SU-DHL-6 (cell line): Measurements from ENCODE around the gene THOC1.

Source experiments
- H2AFZ ChIP-seq: fragments of 200-600 bp; sonication (generic); 2 replicates; pipeline ENCODE4 v1.6.1; 2014; ENCODE audit warnings: low read depth, mild to moderate bottlenecking, moderate library complexity, mixed read lengths, antibody characterized with exemption, low read length; ENCODE audit not compliant: severe bottlenecking
- H3F3A ChIP-seq: fragments of 200-600 bp; shearing (Covaris generic); 2 replicates; pipeline ENCODE4 v1.6.0; 2016; ENCODE audit warnings: antibody characterized with exemption, mild to moderate bottlenecking; ENCODE audit not compliant: insufficient read depth
- H3K27ac ChIP-seq: fragments of 200-600 bp; sonication (generic); 2 replicates; pipeline ENCODE4 v1.5.1; 2016; ENCODE audit warnings: low read depth, mild to moderate bottlenecking, low read length, moderate library complexity, mixed read lengths
- H3K27me3 ChIP-seq: fragments of 200-600 bp; sonication (generic), shearing (Covaris generic); 2 replicates; pipeline ENCODE4 v1.6.0; 2014; ENCODE audit warnings: mild to moderate bottlenecking, low read length
- H3K36me3 ChIP-seq: fragments of 200-600 bp; sonication (generic); 2 replicates; pipeline ENCODE4 v1.6.1; 2014; ENCODE audit warnings: mild to moderate bottlenecking, low read length, mixed read lengths
- H3K4me2 ChIP-seq: fragments of 300-600, 200-600 bp; shearing (Covaris generic), sonication (generic); 2 replicates; pipeline ENCODE4 v1.6.0; 2014; ENCODE audit warnings: low read length, low read depth, mild to moderate bottlenecking; ENCODE audit not compliant: poor library complexity, severe bottlenecking
- H3K4me3 ChIP-seq: fragments of 200-600 bp; sonication (generic); 2 replicates; pipeline ENCODE4 v1.5.1; 2014; ENCODE audit warnings: antibody characterized with exemption, low read length, mild to moderate bottlenecking, mixed read lengths; ENCODE audit not compliant: insufficient read depth, poor library complexity, severe bottlenecking
- H3K79me2 ChIP-seq: fragments of 200-600 bp; sonication (generic); 2 replicates; pipeline ENCODE4 v1.6.1; 2014; ENCODE audit warnings: mild to moderate bottlenecking, low read length, moderate library complexity; ENCODE audit not compliant: insufficient read depth
- H3K9ac ChIP-seq: fragments of 200-600 bp; sonication (generic); 2 replicates; pipeline ENCODE4 v1.7.0; 2014; ENCODE audit warnings: mild to moderate bottlenecking, low read length
- H3K9me2 ChIP-seq: fragments of 200-600 bp; sonication (generic); replicated peaks from 2 replicates; pipeline ENCODE4 v1.6.1; 2014; ENCODE audit warnings: low read length; ENCODE audit not compliant: insufficient read depth
- H3K9me3 ChIP-seq: fragments of 200-600 bp; sonication (generic); 2 replicates; pipeline ENCODE4 v1.6.1; 2014; ENCODE audit warnings: low read length, mixed read lengths; ENCODE audit not compliant: insufficient read depth
- H4K20me1 ChIP-seq: fragments of 200-600 bp; sonication (generic); 2 replicates; pipeline ENCODE4 v1.6.1; 2014; ENCODE audit warnings: low read depth, mild to moderate bottlenecking, antibody characterized with exemption, low read length, moderate library complexity, mixed read lengths
- EZH2phosphoT487 ChIP-seq: fragments of 200-600 bp; sonication (generic), shearing (Covaris generic); conservative IDR thresholded peaks from 2 replicates; pipeline ENCODE4 v1.6.1; 2018; ENCODE audit warnings: mild to moderate bottlenecking, antibody characterized with exemption, low read length, moderate library complexity, mixed read lengths
- TF ChIP-seq, protein P1 (sequence below): fragments of 200-600 bp; sonication (generic); IDR thresholded peaks from one replicate; pipeline ENCODE4 v1.5.1; 2017; ENCODE audit warnings: antibody characterized with exemption, mild to moderate bottlenecking, low read length, moderate library complexity; ENCODE audit not compliant: insufficient read depth, poor library complexity, severe bottlenecking

Gene THOC1

DNA sequence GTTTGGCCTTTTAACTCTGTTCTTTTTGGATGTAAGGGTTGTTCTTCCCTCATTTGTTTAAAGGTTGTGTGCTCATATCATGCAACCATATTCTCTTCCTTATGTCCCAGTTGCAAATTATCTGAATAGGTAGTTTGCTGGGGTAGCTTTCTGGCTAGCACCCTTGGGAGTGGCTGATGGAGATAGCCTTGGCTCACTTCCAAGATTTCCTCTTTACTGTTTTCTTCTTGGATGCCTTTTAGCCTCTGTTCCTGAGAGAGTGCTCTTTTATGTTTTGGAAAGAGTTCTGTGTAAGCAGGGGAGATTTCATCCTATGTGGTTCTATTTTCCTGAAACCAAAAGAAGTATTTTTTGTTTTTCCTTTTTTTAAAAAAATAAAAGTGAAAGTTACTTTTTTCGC, 84.1 kb downstream of the THOC1 start:
- peaks cover 21% of the 10 kb centered on the region; the same call in 1 of the 2 replicates for H3K36me3 ChIP-seq
- H4K20me1 ChIP-seq, result 0 out of 2 replicates have a peak, but pooled peaks cover 8% of the 10 kb centered on the region
- no peak overlapping the region for H3K4me2 ChIP-seq
- no peak overlapping the region for H3K4me3 ChIP-seq
- H3K9ac ChIP-seq, result no peak overlapping the region
- H3K27ac ChIP-seq, result no peak overlapping the region
- H3K79me2 ChIP-seq, result peaks cover 38% of the 10 kb centered on the region
- H3K27me3 ChIP-seq, result no peaks in the 10 kb centered on the region
- H3F3A ChIP-seq, result no peaks in the 10 kb centered on the region
- H2AFZ ChIP-seq, result no peak overlapping the region
- no peaks in the 10 kb centered on the region for H3K9me3 ChIP-seq
- no peak for TF ChIP-seq EZH2phosphoT487
- TF ChIP-seq, protein P1, sequence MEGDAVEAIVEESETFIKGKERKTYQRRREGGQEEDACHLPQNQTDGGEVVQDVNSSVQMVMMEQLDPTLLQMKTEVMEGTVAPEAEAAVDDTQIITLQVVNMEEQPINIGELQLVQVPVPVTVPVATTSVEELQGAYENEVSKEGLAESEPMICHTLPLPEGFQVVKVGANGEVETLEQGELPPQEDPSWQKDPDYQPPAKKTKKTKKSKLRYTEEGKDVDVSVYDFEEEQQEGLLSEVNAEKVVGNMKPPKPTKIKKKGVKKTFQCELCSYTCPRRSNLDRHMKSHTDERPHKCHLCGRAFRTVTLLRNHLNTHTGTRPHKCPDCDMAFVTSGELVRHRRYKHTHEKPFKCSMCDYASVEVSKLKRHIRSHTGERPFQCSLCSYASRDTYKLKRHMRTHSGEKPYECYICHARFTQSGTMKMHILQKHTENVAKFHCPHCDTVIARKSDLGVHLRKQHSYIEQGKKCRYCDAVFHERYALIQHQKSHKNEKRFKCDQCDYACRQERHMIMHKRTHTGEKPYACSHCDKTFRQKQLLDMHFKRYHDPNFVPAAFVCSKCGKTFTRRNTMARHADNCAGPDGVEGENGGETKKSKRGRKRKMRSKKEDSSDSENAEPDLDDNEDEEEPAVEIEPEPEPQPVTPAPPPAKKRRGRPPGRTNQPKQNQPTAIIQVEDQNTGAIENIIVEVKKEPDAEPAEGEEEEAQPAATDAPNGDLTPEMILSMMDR, result no peak
- H3K9me2 ChIP-seq, result no peaks in the 10 kb centered on the region

DNA sequence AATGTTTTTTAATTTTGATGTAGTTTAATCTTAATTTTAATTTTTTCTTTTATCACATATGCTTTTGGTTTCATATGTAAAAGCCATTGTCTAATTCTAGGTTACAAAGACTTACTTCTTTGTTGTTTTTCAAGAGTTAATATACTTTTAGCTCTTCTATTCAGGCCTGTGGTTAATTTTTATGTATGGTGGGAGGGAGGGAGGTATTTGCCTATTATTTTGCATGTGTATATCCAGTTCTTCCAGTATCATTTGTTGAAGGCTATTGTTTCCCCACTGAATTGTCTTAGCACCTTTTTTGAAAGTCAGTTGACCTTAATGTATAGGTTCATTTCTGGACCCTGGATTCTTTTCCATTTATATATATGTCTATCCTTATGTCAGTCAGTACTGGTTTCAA, 86.1 kb downstream of the THOC1 start:
- H3K4me3 ChIP-seq, result no peak overlapping the region
- H4K20me1 ChIP-seq, result no peaks in the 10 kb centered on the region
- H3K4me2 ChIP-seq, result no peak overlapping the region
- no peaks in the 10 kb centered on the region for H3K9me3 ChIP-seq
- no peaks in the 10 kb centered on the region for H3K9me2 ChIP-seq
- no peak for TF ChIP-seq EZH2phosphoT487
- TF ChIP-seq, protein P1, result no peak
- no peaks in the 10 kb centered on the region for H3K27me3 ChIP-seq
- H2AFZ ChIP-seq, result no peak overlapping the region
- H3K79me2 ChIP-seq, result peaks cover 33% of the 10 kb centered on the region
- H3K36me3 ChIP-seq, result peaks cover 26% of the 10 kb centered on the region; the same call in 1 of the 2 replicates
- H3K9ac ChIP-seq, result no peak overlapping the region
- no peaks in the 10 kb centered on the region for H3F3A ChIP-seq
- H3K27ac ChIP-seq, result no peak overlapping the region

DNA sequence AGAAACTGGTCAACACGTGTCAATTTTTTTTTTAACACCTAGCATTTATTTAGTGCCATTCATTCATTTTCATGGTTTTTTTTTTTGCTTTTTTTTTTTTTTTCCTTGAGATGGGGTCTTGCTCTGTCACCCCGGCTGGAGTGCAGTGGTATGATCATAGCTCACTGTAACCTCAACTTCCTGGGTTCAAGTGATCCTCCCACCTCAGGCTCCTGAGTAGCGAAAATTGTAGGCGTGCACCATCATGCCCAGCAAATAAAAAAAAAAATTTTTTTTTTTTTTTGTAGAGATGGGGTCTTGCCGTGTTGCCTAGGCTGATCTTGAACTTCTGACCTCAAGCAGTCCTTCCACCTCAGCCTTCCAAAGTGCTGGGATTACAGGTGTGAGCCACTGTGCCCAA, 88.3 kb downstream of the THOC1 start:
- Histone ChIP-seq H3K4me3 (no peak overlapping the region), H3K27ac (no peak overlapping the region), H2AFZ (no peak overlapping the region), H4K20me1 (no peaks in the 10 kb centered on the region), H3K4me2 (no peak overlapping the region), H3K9ac (no peak overlapping the region), H3K9me2 (no peaks in the 10 kb centered on the region), H3K36me3 (peaks cover 26% of the 10 kb centered on the region; the same call in 1 of the 2 replicates), H3K27me3 (no peaks in the 10 kb centered on the region), H3K79me2 (peaks cover 44% of the 10 kb centered on the region), H3K9me3 (no peaks in the 10 kb centered on the region), H3F3A (no peaks in the 10 kb centered on the region; the same call in 1 of the 2 replicates)
- no peak for TF ChIP-seq EZH2phosphoT487
- TF ChIP-seq, protein P1, result no peak
